NCI-H446 (cell line): ENCODE results near the gene HTR7.
A peak's percentile ranks its signal among the peaks of the same experiment; 100 is the strongest.

Experiments used
- DNase-seq, 2 experiments: peaks; one replicate each; lab custom pipeline; 2025; lab: John Stamatoyannopoulos, UW

Gene HTR7

GRCh38 chr10:90740265-90740664 lies 117.6 kb downstream of the HTR7 start:
- no peak for DNase-seq

GRCh38 chr10:90738885-90739284 lies 119.0 kb downstream of the HTR7 start:
- peak; percentile 50 to 80 for DNase-seq

- DNase-seq = no peak
Observed at GRCh38 chr10:90734415-90734814, 123.4 kb downstream of the HTR7 start.

- no peak for DNase-seq
Observed at GRCh38 chr10:90732581-90732980, 125.3 kb downstream of the HTR7 start.

- DNase-seq = no peak
Observed at GRCh38 chr10:90723416-90724068, 134.3 kb downstream of the HTR7 start.

- no peak for DNase-seq
Observed at GRCh38 chr10:90722832-90723231, 135.0 kb downstream of the HTR7 start.

GRCh38 chr10:90718182-90718581 lies 139.7 kb downstream of the HTR7 start:
- no peak for DNase-seq

GRCh38 chr10:90712529-90712928 lies 145.3 kb downstream of the HTR7 start:
- DNase-seq = no peak

GRCh38 chr10:90709727-90710126 lies 148.1 kb downstream of the HTR7 start:
- no peak for DNase-seq

GRCh38 chr10:90707657-90708056 lies 150.2 kb downstream of the HTR7 start:
- no peak for DNase-seq

- DNase-seq = no peak
Observed at GRCh38 chr10:90701428-90701827, 156.4 kb downstream of the HTR7 start.

- DNase-seq = no peak
Observed at GRCh38 chr10:90695915-90696676, 161.7 kb downstream of the HTR7 start.
